A549 treated with CpdA at 1 μM for 4 hours (cell line): ENCODE results near the gene KIAA0586. TPM values are rescaled to one million over a fixed set of nuclear protein-coding genes. Genes with fewer than 3 reads are reported as not detected.

Experiments used
- total RNA-seq: library from RNA; stranded (reverse); fragments of 200-300 nt; extraction: Qiagen RNA extraction; gene quantifications from 5 replicates; pipeline ENCODE4 v1.2.3, GENCODE V29; 2022; ENCODE audit warnings: low read depth

KIAA0586 gene
- total RNA-seq: 9.8 to 11.0 TPM (median 10.1 TPM) in 5 replicates

DNA sequence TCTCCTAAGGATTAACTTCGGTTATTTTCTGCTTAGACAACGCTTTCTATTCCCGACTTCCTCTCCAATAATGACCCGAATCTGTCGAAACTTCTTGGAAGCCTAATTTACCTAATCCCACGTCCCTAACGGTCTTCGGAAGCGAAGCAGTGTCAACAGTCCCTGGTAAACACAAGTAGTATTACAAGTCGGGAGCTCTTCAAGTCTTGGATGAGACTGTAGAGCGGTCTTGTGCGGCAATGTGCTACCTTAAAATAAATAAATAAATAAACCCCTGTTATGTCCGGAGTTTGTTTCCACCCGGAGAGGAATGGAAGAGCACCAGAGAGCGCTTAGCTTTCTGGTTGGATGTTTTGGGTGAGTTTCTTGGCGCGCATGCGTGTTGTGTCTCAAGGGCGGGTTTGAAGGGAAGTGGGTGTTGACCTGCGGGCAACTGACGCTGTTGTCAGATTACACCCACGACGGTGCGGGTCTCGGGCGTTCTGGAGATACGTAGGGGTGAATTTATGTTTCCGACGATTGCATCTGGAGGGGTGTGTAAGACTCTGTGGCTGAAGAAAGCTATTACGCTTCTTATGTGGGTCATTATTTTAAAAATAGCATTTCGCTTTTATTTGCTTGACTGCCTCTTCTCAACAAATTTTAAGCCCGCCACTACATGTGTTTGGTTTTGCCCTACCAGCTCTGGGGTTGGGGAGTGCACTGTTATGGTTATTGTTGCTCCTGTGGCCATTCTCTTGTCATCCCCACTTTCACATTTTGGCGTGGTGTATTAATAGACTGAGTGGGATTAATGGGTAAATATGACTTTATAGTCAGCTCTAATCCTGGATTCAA, at the start of gene KIAA0586, which contains the start of gene TIMM9:
Gene KIAA0586 (plus strand): TSS at position 439 of the 837 bp plus-strand sequence. CDS start 546 bp downstream, outside the sequence.
Gene TIMM9 (minus strand): TSS at position 251 of the 837 bp plus-strand sequence. CDS start 15,586 bp downstream, outside the sequence.

DNA sequence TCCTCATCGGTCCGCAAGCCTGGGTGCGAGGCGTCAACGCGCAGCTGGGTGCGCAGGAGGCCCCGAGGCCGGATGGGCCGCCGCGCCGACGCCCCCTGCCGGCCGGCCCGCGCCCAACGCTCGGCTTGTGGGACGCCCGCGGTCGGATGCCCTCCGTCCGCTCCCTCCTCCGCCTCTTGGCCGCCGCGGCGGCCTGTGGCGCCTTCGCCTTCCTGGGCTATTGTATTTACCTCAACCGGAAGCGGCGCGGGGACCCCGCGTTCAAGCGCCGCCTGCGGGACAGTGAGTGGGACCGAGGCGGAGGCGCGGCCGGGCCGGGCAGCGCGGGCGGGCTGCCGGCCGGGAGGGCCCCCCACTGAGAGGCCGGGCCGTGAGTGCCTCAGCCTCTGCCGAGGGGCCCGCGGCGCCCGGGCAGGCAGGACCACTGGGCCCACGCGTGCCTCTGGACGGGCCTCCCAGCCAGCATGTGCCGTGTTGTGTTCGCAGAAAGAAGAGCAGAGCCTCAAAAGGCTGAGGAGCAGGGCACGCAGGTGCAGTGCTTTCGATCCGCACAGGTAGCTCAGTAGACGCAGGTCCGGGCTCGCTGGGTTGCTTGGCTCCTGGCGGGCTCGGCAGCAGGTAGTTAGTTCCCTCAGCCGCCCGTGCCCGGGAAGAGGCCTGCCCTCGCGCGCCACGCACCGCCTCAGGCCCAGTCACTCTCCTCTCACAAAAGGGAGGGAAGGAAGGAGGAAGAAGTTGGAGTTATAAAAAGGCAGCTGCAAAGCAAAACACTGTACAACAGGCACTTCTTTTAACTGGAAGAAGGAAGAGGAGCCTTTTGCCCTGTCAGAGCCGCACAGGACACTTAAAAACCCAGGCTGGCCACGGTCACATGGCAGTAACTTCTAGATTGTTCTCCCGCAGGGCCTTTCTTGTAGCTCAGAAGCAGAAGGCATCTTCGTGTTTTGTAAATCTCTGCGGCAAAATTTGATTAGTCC, 31.4 kb upstream of the KIAA0586 start, which contains the start of gene TOMM20L:
Gene TOMM20L (plus strand): TSS at position 119 of the 977 bp plus-strand sequence. CDS start 28 bp downstream, at position 147.

Other genes starting within 250 kb of the KIAA0586 start
- 44.9 to 54.9 TPM (median 47.1 TPM) in 5 replicates for gene ACTR10, start 227.6 kb upstream of the KIAA0586 start, total RNA-seq
- 198 to 273 TPM (median 205 TPM) in 5 replicates for gene PSMA3, start 182.9 kb upstream of the KIAA0586 start, total RNA-seq
- gene ARID4A, start 129.2 kb upstream of the KIAA0586 start, total RNA-seq: 3.7 to 8.3 TPM (median 5.1 TPM) in 5 replicates
- not detected in 5 replicates for gene TOMM20L, start 31.8 kb upstream of the KIAA0586 start, total RNA-seq
- gene TIMM9, start 188 bp upstream of the KIAA0586 start, total RNA-seq: 69.0 to 82.9 TPM (median 73.2 TPM) in 5 replicates
- gene DACT1, start 210.2 kb downstream of the KIAA0586 start, total RNA-seq: 0.40 to 0.81 TPM (median 0.54 TPM) in 5 replicates